Gastrocnemius medialis (tissue), 4 donors: ENCODE measurements around the gene NDUFAF3. TPM values are rescaled to one million over a fixed set of nuclear protein-coding genes. Genes with fewer than 3 reads are reported as not detected.

Experiments used
- ATAC-seq, 2 donors: fragments of 150-250 bp; one replicate each; pipeline ENCODE4 v1.9.1; 2016
- DNase-seq, 2 donors: peaks; one replicate each; pipeline ENCODE4 v3.0.0-alpha.2; 2019
- H3K27ac ChIP-seq, 4 donors: fragments of 200-600 bp; sonication (generic); 1 replicate in 1 of 4; 2 replicates in 3 of 4; pipeline ENCODE4 v1.5.1; 2016 to 2018; ENCODE audit warnings: mild to moderate bottlenecking in 2 of 4, moderate library complexity in 1 of 4
- H3K27me3 ChIP-seq, 3 donors: fragments of 200-600 bp; sonication (generic) in 2 of 3; 1 replicate in 1 of 3; 2 replicates in 2 of 3; pipeline versions ENCODE4 v1.5.1 to v1.6.0; 2016 to 2019; ENCODE audit warnings: mild to moderate bottlenecking in 1 of 3, moderate library complexity in 1 of 3
- H3K36me3 ChIP-seq, 2 donors: fragments of 200-600 bp; sonication (generic) in 1 of 2; one replicate each; pipeline ENCODE4 v1.5.1; 2017 to 2018
- H3K4me1 ChIP-seq, 2 donors: fragments of 200-600 bp; sonication (generic) in 1 of 2; one replicate each; pipeline ENCODE4 v1.5.1; 2016 to 2017; ENCODE audit warnings: mild to moderate bottlenecking in 2 of 2
- H3K4me3 ChIP-seq, 4 donors: fragments of 200-600 bp; sonication (generic) in 3 of 4; 1 replicate in 1 of 4; 2 replicates in 3 of 4; pipeline ENCODE4 v1.5.1; 2016 to 2019; ENCODE audit warnings: mild to moderate bottlenecking in 2 of 4
- H3K9me3 ChIP-seq, 3 donors: fragments of 200-600 bp; sonication (generic) in 2 of 3; 1 replicate in 1 of 3; 2 replicates in 2 of 3; pipeline ENCODE4 v1.5.1; 2016 to 2019
- POLR2A ChIP-seq, 2 donors: fragments of 450-650 bp; IDR thresholded peaks; one replicate each; pipeline ENCODE4 v1.6.1; 2017; ENCODE audit warnings: antibody characterized with exemption in 2 of 2, mild to moderate bottlenecking in 2 of 2, moderate library complexity in 2 of 2
- in situ Hi-C, 4 donors: fragments of 200-750 bp; cut with MboI; loops; one replicate each; pipeline versions ENCODE4 v1.15.0 to v1.8.0; 2017; ENCODE audit warnings: low sequenced_read_pairs in 4 of 4
- intact Hi-C: fragments of 100-400 bp; cut with DNase I; formaldehyde crosslinking; loops from one replicate; pipeline ENCODE4 v1.15.1; 2023; ENCODE audit warnings: low total_unique reads
- total RNA-seq, 4 donors: library from RNA; depleted of rRNA; stranded (reverse); fragments of >200 nt; gene quantifications; one replicate each; pipeline versions ENCODE4 v1.1.0 to v1.2.3, GENCODE V29; 2016
- TF ChIP-seq, protein P1 (sequence below), 5 experiments: fragments of 450-650 bp in 3 of 5; fragments of 200-600 bp in 2 of 5; sonication (generic) in 2 of 5; IDR thresholded peaks in 4 of 5; conservative IDR thresholded peaks in 1 of 5; 1 replicate in 4 of 5; 2 replicates in 1 of 5; pipeline ENCODE4 v1.5.1; 2016 to 2019; ENCODE audit warnings: antibody characterized with exemption in 5 of 5, mild to moderate bottlenecking in 3 of 5, moderate library complexity in 3 of 5

The NDUFAF3 gene
- total RNA-seq, 4 donors from 2014 or later: 129 to 181 (median 148) TPM

DNA sequence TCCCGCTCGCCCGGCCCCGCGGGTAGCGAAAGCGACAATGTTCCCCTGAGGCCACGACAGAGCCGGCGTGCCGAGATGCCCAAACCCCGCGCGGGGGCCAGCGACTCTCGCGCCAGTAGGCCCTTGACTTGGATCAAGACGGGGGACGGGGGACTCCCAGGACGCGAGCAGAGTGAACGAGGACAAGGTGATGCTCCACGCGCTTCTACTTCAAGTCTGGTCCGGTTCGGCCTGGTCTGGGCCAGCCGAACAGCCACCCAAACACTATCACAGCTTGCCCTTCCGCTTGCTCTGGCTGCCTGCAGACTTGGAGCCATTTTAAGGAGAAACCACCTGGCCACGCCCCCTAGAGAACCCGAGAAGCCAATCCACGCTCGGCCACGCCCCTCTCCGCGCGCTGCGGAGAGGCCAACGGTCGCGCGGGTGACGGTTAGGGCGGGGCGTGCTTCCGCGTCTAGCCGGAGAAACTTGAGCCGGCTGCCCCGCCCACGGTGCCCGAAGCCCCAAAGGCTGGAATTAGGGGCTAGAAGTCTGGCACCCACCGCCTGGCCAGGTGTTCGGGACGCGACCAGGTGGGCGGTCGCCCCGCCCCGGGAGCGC is 608 bp upstream of the NDUFAF3 start:
- no peaks in the 10 kb centered on the region for H3K27me3 ChIP-seq
- H3K27ac ChIP-seq: peak overlapping the region; percentile 97 to 100 (median 98)
- ATAC-seq (peak; percentile 79 to 83), DNase-seq (peak; percentile 98)
- H3K4me3 ChIP-seq: peak overlapping the region; percentile 77 to 97 (median 90)
- intact Hi-C loops (loop anchor here (1.0 to 5.0 kb wide), 4 partner anchors 14 to 651 kb away; partner anchors contain the start of genes APEH, LAMB2, QRICH1 and WDR6), in situ Hi-C loops (no loop called here)
- peaks cover 0 to 35% of the 10 kb centered on the region in 2 donors for H3K36me3 ChIP-seq
- H3K4me1 ChIP-seq: peaks cover 42 to 51% of the 10 kb centered on the region in 2 donors
- TF ChIP-seq, protein P1, sequence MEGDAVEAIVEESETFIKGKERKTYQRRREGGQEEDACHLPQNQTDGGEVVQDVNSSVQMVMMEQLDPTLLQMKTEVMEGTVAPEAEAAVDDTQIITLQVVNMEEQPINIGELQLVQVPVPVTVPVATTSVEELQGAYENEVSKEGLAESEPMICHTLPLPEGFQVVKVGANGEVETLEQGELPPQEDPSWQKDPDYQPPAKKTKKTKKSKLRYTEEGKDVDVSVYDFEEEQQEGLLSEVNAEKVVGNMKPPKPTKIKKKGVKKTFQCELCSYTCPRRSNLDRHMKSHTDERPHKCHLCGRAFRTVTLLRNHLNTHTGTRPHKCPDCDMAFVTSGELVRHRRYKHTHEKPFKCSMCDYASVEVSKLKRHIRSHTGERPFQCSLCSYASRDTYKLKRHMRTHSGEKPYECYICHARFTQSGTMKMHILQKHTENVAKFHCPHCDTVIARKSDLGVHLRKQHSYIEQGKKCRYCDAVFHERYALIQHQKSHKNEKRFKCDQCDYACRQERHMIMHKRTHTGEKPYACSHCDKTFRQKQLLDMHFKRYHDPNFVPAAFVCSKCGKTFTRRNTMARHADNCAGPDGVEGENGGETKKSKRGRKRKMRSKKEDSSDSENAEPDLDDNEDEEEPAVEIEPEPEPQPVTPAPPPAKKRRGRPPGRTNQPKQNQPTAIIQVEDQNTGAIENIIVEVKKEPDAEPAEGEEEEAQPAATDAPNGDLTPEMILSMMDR (IDR thresholded peaks at IDR 0.05 in 4 of 5, conservative IDR thresholded peaks at IDR 0.05 in 1 of 5): no peak
- TF ChIP-seq POLR2A (IDR thresholded peaks at IDR 0.05): peak; percentile 93 to 99
- H3K9me3 ChIP-seq: no peaks in the 10 kb centered on the region

- peak overlapping the region; percentile 77 to 97 (median 90) for H3K4me3 ChIP-seq
- DNase-seq (no peak), ATAC-seq (no peak)
- intact Hi-C loops (loop anchor here (5.0 kb wide), 2 partner anchors 110 to 650 kb away; partner anchors contain the start of genes APEH and LAMB2), in situ Hi-C loops (no loop called here)
- peaks cover 36 to 50% of the 10 kb centered on the region in 2 donors for H3K4me1 ChIP-seq
- peaks cover 0 to 47% of the 10 kb centered on the region in 2 donors for H3K36me3 ChIP-seq
- H3K27ac ChIP-seq: peak overlapping the region; percentile 97 to 100 (median 98)
- TF ChIP-seq POLR2A (IDR thresholded peaks at IDR 0.05): no peak
- TF ChIP-seq, protein P1 (IDR thresholded peaks at IDR 0.05 in 4 of 5, conservative IDR thresholded peaks at IDR 0.05 in 1 of 5): no peak
- no peaks in the 10 kb centered on the region for H3K9me3 ChIP-seq
- H3K27me3 ChIP-seq: no peaks in the 10 kb centered on the region
Observed at GRCh38 chr3:49022688-49023171, 809 bp downstream of the NDUFAF3 start.

DNA sequence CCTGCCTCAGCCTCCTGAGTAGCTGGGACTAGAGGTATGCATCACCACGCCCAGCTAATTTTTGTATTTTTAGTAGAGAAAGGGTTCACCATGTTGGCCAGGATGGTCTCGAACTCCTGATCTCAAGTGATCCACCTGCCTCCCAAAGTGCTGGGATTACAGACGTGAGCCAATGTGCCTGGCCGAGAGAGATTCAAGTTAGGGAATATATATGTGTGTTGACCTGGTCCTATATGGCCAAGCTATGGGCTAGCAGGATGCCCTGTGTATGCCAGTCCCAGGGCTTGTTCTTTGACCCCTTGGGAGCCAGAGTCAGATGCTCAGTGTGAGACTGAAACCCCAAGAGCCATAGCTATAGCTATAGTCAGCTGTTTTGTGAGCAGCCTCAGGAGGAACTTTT is 1.9 kb downstream of the NDUFAF3 start:
- Histone ChIP-seq H3K27ac (peak overlapping the region in 1 of 4 donors; percentile 100), H3K36me3 (peaks cover 0 to 52% of the 10 kb centered on the region in 2 donors), H3K27me3 (no peaks in the 10 kb centered on the region), H3K4me1 (peaks cover 46 to 57% of the 10 kb centered on the region in 2 donors), H3K9me3 (no peaks in the 10 kb centered on the region), H3K4me3 (no peak overlapping the region)
- TF ChIP-seq, protein P1 (IDR thresholded peaks at IDR 0.05 in 4 of 5, conservative IDR thresholded peaks at IDR 0.05 in 1 of 5): no peak
- TF ChIP-seq POLR2A (IDR thresholded peaks at IDR 0.05): no peak
- ATAC-seq (no peak), DNase-seq (no peak)
- intact Hi-C loops (loop anchor here (5.0 kb wide), 2 partner anchors 109 to 649 kb away; partner anchors contain the start of genes APEH and LAMB2), in situ Hi-C loops (no loop called here)

DNA sequence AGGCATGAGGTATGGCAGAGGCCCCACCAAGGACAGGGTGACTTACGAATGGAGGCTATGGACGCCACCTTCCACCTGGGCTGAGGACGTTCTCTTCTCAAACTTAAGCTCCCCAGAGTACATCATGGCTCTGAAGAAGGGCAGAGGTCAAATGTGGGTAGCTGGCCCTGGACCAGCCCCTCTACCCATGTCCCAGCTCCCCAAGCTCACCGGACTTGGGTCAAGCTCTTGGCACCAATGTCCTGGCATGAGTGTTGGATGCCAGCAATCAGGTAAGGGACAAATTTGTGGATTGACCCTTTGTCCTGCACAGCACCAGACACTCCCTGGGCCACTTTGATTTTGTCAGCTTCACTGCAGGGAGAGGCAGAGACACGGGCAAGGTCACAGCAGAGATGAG is 2.5 kb downstream of the NDUFAF3 start:
- H3K4me3 ChIP-seq: no peak overlapping the region
- TF ChIP-seq, protein P1 (IDR thresholded peaks at IDR 0.05 in 4 of 5, conservative IDR thresholded peaks at IDR 0.05 in 1 of 5): no peak
- no peak for TF ChIP-seq POLR2A (IDR thresholded peaks at IDR 0.05)
- H3K4me1 ChIP-seq: peaks cover 40 to 54% of the 10 kb centered on the region in 2 donors
- H3K36me3 ChIP-seq: peaks cover 0 to 52% of the 10 kb centered on the region in 2 donors
- peak overlapping the region in 1 of 4 donors; percentile 96 for H3K27ac ChIP-seq
- in situ Hi-C loops (no loop called here), intact Hi-C loops (loop anchor here (5.0 kb wide), 2 partner anchors 108 to 648 kb away; partner anchors contain the start of genes APEH and LAMB2)
- ATAC-seq: no peak
- no peak for DNase-seq
- H3K9me3 ChIP-seq: no peaks in the 10 kb centered on the region
- H3K27me3 ChIP-seq: no peaks in the 10 kb centered on the region
